SK-N-SH treated with all-trans-retinoic acid at 6 μM for 48 hours (cell line): ENCODE results near the gene PNPLA3.

ENCODE experiments used
- ATAC-seq: fragments of 200-7000 bp; cut with Tn5 transposase; 3 replicates; pipeline ENCODE4 v1.9.1; 2020; ENCODE audit warnings: mild to moderate bottlenecking, moderate library complexity
- ARNTL ChIP-seq: fragments of 450-650 bp; formaldehyde crosslinking; IDR thresholded peaks from 2 replicates; pipeline ENCODE4 v1.5.0; 2020; ENCODE audit warnings: low read depth, mild to moderate bottlenecking, moderate library complexity, borderline replicate concordance
- BACH2 ChIP-seq: fragments of 250-450 bp; sonication (Bioruptor Pico); IDR thresholded peaks from 2 replicates; pipeline ENCODE4 v1.9.0; 2021; ENCODE audit warnings: mild to moderate bottlenecking, borderline replicate concordance
- CREB5 ChIP-seq: fragments of 250-450 bp; sonication (Bioruptor Pico); IDR thresholded peaks from 2 replicates; pipeline ENCODE4 v1.5.1; 2020; ENCODE audit warnings: low read depth, mild to moderate bottlenecking, moderate library complexity
- CSDC2 ChIP-seq: fragments of 250-450 bp; sonication (Bioruptor Pico); IDR thresholded peaks from 2 replicates; pipeline ENCODE4 v1.5.0; 2020; ENCODE audit warnings: mild to moderate bottlenecking, moderate library complexity
- GLIS3 ChIP-seq: fragments of 250-450 bp; sonication (Bioruptor Pico); IDR thresholded peaks from 2 replicates; pipeline ENCODE4 v1.5.0; 2020; ENCODE audit warnings: mild to moderate bottlenecking, moderate library complexity
- ISL1 ChIP-seq: fragments of 250-450 bp; sonication (Bioruptor Pico); IDR thresholded peaks from 2 replicates; pipeline ENCODE4 v2.1.2; 2022; ENCODE audit warnings: mild to moderate bottlenecking, moderate library complexity
- PPARA ChIP-seq: fragments of 250-450 bp; sonication (Bioruptor Pico); IDR thresholded peaks from 2 replicates; pipeline ENCODE4 v1.5.0; 2020; ENCODE audit warnings: mild to moderate bottlenecking, borderline replicate concordance
- RARB ChIP-seq: fragments of 250-450 bp; sonication (Bioruptor Pico); IDR thresholded peaks from 2 replicates; pipeline ENCODE4 v1.8.0; 2021; ENCODE audit warnings: mild to moderate bottlenecking, moderate library complexity
- SNAI2 ChIP-seq: fragments of 250-450 bp; sonication (Bioruptor Pico); IDR thresholded peaks from 2 replicates; pipeline ENCODE4 v1.5.0; 2020; ENCODE audit warnings: mild to moderate bottlenecking, moderate library complexity
- TCF4 ChIP-seq: fragments of 250-450 bp; sonication (Bioruptor Pico); IDR thresholded peaks from 2 replicates; pipeline ENCODE4 v1.8.0; 2021; ENCODE audit warnings: mild to moderate bottlenecking, moderate library complexity, borderline replicate concordance
- TOX ChIP-seq: fragments of 250-450 bp; sonication (Bioruptor Pico); IDR thresholded peaks from 2 replicates; pipeline ENCODE4 v1.8.0; 2021; ENCODE audit warnings: mild to moderate bottlenecking, moderate library complexity, borderline replicate concordance
- ZC3H10 ChIP-seq: fragments of 250-450 bp; sonication (Bioruptor Pico); IDR thresholded peaks from 2 replicates; pipeline ENCODE4 v1.5.1; 2021; ENCODE audit warnings: mild to moderate bottlenecking, moderate library complexity
- ZFP3 ChIP-seq: fragments of 250-450 bp; sonication (Bioruptor Pico); IDR thresholded peaks from 2 replicates; pipeline ENCODE4 v1.5.0; 2020; ENCODE audit warnings: mild to moderate bottlenecking, moderate library complexity
- ZFP30 ChIP-seq: fragments of 450-650 bp; formaldehyde crosslinking; IDR thresholded peaks from 2 replicates; pipeline ENCODE4 v1.5.0; 2022; ENCODE audit warnings: mild to moderate bottlenecking, moderate library complexity
- ZNF565 ChIP-seq: fragments of 450-650 bp; formaldehyde crosslinking; conservative IDR thresholded peaks from 2 replicates; pipeline ENCODE4 v1.5.0; 2020; ENCODE audit warnings: low read depth, mild to moderate bottlenecking, moderate library complexity
- ZNF70 ChIP-seq: fragments of 450-650 bp; formaldehyde crosslinking; IDR thresholded peaks from 2 replicates; pipeline ENCODE4 v1.5.0; 2020; ENCODE audit warnings: mild to moderate bottlenecking, moderate library complexity
- ZNF8 ChIP-seq: fragments of 450-650 bp; formaldehyde crosslinking; IDR thresholded peaks from 2 replicates; pipeline ENCODE4 v1.5.0; 2020; ENCODE audit warnings: mild to moderate bottlenecking, moderate library complexity
- TF ChIP-seq, protein P1 (sequence below): fragments of 250-450 bp; sonication (Bioruptor Pico); IDR thresholded peaks from 2 replicates; pipeline ENCODE4 v1.5.1; 2021; ENCODE audit warnings: mild to moderate bottlenecking, moderate library complexity
- TF ChIP-seq, protein P2 (sequence below): fragments of 250-450 bp; sonication (Bioruptor Pico); IDR thresholded peaks from 2 replicates; pipeline ENCODE4 v1.8.0; 2021; ENCODE audit warnings: low read depth, mild to moderate bottlenecking, moderate library complexity, borderline replicate concordance
- TF ChIP-seq, protein P3 (sequence below): fragments of 250-450 bp; sonication (Bioruptor Pico); IDR thresholded peaks from 2 replicates; pipeline ENCODE4 v1.5.0; 2020; ENCODE audit warnings: mild to moderate bottlenecking, moderate library complexity
- TF ChIP-seq, protein P4 (sequence below): fragments of 250-450 bp; sonication (Bioruptor Pico); IDR thresholded peaks from 2 replicates; pipeline ENCODE4 v1.8.0; 2020; ENCODE audit warnings: mild to moderate bottlenecking, moderate library complexity, borderline replicate concordance

Gene PNPLA3

DNA sequence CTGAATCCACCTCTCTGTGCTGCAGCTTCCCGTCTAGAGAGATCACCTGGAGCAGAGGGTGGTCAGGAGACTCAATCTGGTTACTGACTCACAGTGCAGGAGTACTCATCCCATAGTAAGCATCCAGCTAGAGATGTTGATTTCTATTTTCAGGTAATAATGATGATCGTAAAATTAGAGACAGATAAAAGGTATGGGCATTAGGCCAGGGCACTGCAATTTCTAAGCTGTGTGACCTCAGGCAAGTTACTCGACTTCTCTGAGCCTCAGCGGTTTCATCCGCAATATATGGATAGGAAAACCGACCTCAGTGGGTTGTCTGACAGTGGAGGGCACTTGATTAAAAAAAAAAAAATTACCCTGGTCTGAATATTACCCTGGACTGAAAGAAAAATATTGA, 17.8 kb downstream of the PNPLA3 start:
- no peak for TF ChIP-seq ZFP30 (CRISPR knock-in tag)
- TF ChIP-seq SNAI2 (CRISPR knock-in tag) = no peak
- TF ChIP-seq ZC3H10 (CRISPR knock-in tag) = no peak
- no peak for TF ChIP-seq ZNF8 (CRISPR knock-in tag)
- TF ChIP-seq, protein P1, sequence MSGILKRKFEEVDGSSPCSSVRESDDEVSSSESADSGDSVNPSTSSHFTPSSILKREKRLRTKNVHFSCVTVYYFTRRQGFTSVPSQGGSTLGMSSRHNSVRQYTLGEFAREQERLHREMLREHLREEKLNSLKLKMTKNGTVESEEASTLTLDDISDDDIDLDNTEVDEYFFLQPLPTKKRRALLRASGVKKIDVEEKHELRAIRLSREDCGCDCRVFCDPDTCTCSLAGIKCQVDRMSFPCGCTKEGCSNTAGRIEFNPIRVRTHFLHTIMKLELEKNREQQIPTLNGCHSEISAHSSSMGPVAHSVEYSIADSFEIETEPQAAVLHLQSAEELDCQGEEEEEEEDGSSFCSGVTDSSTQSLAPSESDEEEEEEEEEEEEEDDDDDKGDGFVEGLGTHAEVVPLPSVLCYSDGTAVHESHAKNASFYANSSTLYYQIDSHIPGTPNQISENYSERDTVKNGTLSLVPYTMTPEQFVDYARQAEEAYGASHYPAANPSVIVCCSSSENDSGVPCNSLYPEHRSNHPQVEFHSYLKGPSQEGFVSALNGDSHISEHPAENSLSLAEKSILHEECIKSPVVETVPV (CRISPR knock-in tag) = no peak
- TF ChIP-seq ARNTL (CRISPR knock-in tag) = no peak
- no peak for TF ChIP-seq ZNF565
- no peak for TF ChIP-seq BACH2 (CRISPR knock-in tag)
- TF ChIP-seq GLIS3 (CRISPR knock-in tag) = no peak
- TF ChIP-seq, protein P2, sequence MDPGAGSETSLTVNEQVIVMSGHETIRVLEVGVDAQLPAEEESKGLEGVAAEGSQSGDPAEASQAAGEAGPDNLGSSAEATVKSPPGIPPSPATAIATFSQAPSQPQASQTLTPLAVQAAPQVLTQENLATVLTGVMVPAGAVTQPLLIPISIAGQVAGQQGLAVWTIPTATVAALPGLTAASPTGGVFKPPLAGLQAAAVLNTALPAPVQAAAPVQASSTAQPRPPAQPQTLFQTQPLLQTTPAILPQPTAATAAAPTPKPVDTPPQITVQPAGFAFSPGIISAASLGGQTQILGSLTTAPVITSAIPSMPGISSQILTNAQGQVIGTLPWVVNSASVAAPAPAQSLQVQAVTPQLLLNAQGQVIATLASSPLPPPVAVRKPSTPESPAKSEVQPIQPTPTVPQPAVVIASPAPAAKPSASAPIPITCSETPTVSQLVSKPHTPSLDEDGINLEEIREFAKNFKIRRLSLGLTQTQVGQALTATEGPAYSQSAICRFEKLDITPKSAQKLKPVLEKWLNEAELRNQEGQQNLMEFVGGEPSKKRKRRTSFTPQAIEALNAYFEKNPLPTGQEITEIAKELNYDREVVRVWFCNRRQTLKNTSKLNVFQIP (CRISPR knock-in tag) = no peak
- TF ChIP-seq ZFP3 (CRISPR knock-in tag) = no peak
- TF ChIP-seq CSDC2 (CRISPR knock-in tag) = no peak
- no peak for TF ChIP-seq TCF4 (CRISPR knock-in tag)
- TF ChIP-seq PPARA (CRISPR knock-in tag) = no peak
- no peak for TF ChIP-seq ISL1 (CRISPR knock-in tag)
- no peak for TF ChIP-seq RARB (CRISPR knock-in tag)
- no peak for TF ChIP-seq CREB5 (CRISPR knock-in tag)
- no peak for TF ChIP-seq TOX (CRISPR knock-in tag)
- TF ChIP-seq, protein P3, sequence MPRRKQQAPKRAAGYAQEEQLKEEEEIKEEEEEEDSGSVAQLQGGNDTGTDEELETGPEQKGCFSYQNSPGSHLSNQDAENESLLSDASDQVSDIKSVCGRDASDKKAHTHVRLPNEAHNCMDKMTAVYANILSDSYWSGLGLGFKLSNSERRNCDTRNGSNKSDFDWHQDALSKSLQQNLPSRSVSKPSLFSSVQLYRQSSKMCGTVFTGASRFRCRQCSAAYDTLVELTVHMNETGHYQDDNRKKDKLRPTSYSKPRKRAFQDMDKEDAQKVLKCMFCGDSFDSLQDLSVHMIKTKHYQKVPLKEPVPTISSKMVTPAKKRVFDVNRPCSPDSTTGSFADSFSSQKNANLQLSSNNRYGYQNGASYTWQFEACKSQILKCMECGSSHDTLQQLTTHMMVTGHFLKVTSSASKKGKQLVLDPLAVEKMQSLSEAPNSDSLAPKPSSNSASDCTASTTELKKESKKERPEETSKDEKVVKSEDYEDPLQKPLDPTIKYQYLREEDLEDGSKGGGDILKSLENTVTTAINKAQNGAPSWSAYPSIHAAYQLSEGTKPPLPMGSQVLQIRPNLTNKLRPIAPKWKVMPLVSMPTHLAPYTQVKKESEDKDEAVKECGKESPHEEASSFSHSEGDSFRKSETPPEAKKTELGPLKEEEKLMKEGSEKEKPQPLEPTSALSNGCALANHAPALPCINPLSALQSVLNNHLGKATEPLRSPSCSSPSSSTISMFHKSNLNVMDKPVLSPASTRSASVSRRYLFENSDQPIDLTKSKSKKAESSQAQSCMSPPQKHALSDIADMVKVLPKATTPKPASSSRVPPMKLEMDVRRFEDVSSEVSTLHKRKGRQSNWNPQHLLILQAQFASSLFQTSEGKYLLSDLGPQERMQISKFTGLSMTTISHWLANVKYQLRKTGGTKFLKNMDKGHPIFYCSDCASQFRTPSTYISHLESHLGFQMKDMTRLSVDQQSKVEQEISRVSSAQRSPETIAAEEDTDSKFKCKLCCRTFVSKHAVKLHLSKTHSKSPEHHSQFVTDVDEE (CRISPR knock-in tag) = no peak
- TF ChIP-seq, all 23 proteins: peak for 0
- ATAC-seq = no peak

DNA sequence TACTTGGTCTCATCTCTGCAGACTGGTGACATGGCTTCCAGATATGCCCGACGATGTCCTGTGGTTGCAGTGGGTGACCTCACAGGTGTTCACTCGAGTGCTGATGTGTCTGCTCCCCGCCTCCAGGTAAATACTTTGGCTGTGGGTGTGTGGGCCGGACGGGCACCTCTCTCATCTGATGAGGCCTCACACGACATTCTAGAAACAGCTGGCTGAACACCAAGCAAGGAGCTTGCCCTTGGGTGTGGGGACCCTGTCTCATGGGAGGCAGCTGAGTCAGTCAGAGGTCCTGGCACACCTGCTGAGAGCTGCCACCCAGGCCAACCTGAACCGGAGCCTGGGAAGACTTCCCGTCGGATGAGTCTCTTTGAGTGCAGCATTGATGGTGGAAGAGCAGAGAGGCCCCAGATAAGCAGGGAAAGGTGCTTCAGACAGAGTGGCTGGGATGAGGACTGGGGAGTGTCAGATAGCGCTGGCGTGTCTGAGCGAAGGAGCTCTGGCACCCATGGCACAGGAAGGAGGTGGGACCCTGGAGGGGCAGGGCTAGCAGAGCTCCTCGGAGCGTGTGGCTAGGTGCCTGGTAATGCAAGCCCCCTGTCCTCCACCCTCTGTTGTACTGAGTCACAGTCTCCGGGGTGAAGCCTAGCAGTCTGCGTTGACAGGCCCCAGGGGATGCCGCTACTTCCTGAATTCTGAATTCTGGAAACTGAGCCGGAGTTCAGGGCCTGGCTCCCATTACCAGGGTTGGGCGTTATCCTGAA, 21.2 kb downstream of the PNPLA3 start:
- ATAC-seq = no peak
- no peak for TF ChIP-seq SNAI2 (CRISPR knock-in tag)
- TF ChIP-seq, protein P1 (CRISPR knock-in tag) = no peak
- TF ChIP-seq, protein P4, sequence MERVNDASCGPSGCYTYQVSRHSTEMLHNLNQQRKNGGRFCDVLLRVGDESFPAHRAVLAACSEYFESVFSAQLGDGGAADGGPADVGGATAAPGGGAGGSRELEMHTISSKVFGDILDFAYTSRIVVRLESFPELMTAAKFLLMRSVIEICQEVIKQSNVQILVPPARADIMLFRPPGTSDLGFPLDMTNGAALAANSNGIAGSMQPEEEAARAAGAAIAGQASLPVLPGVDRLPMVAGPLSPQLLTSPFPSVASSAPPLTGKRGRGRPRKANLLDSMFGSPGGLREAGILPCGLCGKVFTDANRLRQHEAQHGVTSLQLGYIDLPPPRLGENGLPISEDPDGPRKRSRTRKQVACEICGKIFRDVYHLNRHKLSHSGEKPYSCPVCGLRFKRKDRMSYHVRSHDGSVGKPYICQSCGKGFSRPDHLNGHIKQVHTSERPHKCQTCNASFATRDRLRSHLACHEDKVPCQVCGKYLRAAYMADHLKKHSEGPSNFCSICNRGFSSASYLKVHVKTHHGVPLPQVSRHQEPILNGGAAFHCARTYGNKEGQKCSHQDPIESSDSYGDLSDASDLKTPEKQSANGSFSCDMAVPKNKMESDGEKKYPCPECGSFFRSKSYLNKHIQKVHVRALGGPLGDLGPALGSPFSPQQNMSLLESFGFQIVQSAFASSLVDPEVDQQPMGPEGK (CRISPR knock-in tag) = no peak
- TF ChIP-seq ZNF70 = no peak
- TF ChIP-seq, protein P3 (CRISPR knock-in tag) = no peak
- TF ChIP-seq ARNTL (CRISPR knock-in tag) = no peak
- TF ChIP-seq GLIS3 (CRISPR knock-in tag) = no peak
- TF ChIP-seq CSDC2 (CRISPR knock-in tag) = no peak
- TF ChIP-seq ZFP3 (CRISPR knock-in tag) = no peak
- TF ChIP-seq ISL1 (CRISPR knock-in tag) = no peak
- no peak for TF ChIP-seq ZNF8 (CRISPR knock-in tag)
- no peak for TF ChIP-seq PPARA (CRISPR knock-in tag)
- TF ChIP-seq ZC3H10 (CRISPR knock-in tag) = no peak
- no peak for TF ChIP-seq ZNF565
- TF ChIP-seq BACH2 (CRISPR knock-in tag) = no peak
- no peak for TF ChIP-seq CREB5 (CRISPR knock-in tag)
- no peak for TF ChIP-seq TOX (CRISPR knock-in tag)
- no peak for TF ChIP-seq ZFP30 (CRISPR knock-in tag)
